ENCODE measurements around the gene SHPK.

DNA sequence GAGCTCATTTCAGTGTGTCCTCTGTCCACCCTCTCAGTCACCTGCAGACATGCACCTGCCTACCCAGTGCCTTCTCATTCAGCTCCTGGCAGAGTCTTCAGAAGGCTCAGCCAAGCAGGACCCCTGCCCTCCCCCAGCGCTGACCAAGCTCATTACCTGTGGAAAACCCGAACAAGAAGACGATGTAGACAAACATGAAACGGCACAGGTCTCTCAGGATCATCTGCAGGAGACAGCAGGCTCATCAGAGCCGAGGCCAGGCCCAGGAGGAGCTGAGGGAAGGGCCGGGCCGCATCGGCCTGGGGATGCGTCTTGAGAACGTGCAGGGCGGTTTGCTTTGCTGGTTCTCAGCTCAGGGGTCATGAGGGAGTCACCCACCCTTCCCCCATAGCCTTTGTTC lies 59.1 kb downstream of the SHPK start:
- TF ChIP-seq POLR2A (IDR thresholded peaks at IDR 0.05), result no peak
- TF ChIP-seq, protein P1, sequence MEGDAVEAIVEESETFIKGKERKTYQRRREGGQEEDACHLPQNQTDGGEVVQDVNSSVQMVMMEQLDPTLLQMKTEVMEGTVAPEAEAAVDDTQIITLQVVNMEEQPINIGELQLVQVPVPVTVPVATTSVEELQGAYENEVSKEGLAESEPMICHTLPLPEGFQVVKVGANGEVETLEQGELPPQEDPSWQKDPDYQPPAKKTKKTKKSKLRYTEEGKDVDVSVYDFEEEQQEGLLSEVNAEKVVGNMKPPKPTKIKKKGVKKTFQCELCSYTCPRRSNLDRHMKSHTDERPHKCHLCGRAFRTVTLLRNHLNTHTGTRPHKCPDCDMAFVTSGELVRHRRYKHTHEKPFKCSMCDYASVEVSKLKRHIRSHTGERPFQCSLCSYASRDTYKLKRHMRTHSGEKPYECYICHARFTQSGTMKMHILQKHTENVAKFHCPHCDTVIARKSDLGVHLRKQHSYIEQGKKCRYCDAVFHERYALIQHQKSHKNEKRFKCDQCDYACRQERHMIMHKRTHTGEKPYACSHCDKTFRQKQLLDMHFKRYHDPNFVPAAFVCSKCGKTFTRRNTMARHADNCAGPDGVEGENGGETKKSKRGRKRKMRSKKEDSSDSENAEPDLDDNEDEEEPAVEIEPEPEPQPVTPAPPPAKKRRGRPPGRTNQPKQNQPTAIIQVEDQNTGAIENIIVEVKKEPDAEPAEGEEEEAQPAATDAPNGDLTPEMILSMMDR (IDR thresholded peaks at IDR 0.05), result no peak
